GM12874 (cell line): Measurements from ENCODE around the gene SLC41A2.

Experiments
- CTCF ChIP-seq: IDR thresholded peaks from 2 replicates; pipeline ENCODE4 v1.5.1; 2011; ENCODE audit warnings: low read depth, mild to moderate bottlenecking, control low read depth, low read length, moderate library complexity; ENCODE audit not compliant: insufficient read depth

SLC41A2 gene

GRCh38 chr12:104951759-104952509, 6.2 kb downstream of the SLC41A2 start:
- TF ChIP-seq CTCF, result no peak

GRCh38 chr12:104944252-104944651, 13.8 kb downstream of the SLC41A2 start:
- TF ChIP-seq CTCF, result no peak

- no peak for TF ChIP-seq CTCF
Measured at GRCh38 chr12:104942075-104942474, 16.0 kb downstream of the SLC41A2 start.

GRCh38 chr12:104941454-104941853, 16.6 kb downstream of the SLC41A2 start:
- TF ChIP-seq CTCF, result no peak

- TF ChIP-seq CTCF, result no peak
Measured at GRCh38 chr12:104939089-104939488, 19.0 kb downstream of the SLC41A2 start.

- no peak for TF ChIP-seq CTCF
Measured at GRCh38 chr12:104938371-104938770, 19.7 kb downstream of the SLC41A2 start.

- no peak for TF ChIP-seq CTCF
Measured at GRCh38 chr12:104935886-104936285, 22.2 kb downstream of the SLC41A2 start.

GRCh38 chr12:104933778-104934177, 24.3 kb downstream of the SLC41A2 start:
- TF ChIP-seq CTCF, result no peak
